ENCODE results near the gene TIMP2. TPM values are rescaled to one million over a fixed set of nuclear protein-coding genes. Genes with fewer than 3 reads are reported as not detected.

The TIMP2 gene
- total and polyA plus RNA-seq, 2 of the 13 experiments (the other 11 are each of a cell fraction or from before 2014, with no cell fraction given): 3.8 to 8.5 TPM

DNA sequence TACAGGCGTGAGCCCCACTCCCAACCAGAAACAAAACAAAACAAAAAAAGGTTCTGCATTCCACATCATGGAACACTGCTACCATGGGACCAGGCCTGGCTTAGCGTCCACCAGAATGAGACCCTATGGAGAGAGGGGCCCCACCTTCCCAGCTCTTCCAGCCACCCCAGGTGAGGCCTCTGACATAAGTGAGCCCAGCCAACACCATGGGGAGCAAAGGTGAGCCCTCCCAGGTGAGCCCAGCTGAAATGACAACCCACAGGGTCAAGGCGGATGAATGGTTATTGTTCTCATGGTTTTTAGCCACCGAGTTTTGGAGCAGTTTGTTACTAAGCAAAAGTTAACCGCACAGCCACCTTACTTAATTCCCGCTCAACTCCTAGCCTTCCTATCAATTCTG is 38.2 kb upstream of the TIMP2 start (continued):
- TF ChIP-seq TAF1 (CRISPR knock-in tag; IDR thresholded peaks at IDR 0.05) (no peak), HNF4G (IDR thresholded peaks at IDR 0.05; ENCODE audit: borderline replicate concordance, low read depth, low read length) (peak; percentile 40; the same call in 1 of the 2 replicates), HNF4G (CRISPR knock-in tag; IDR thresholded peaks at IDR 0.05; ENCODE audit: borderline replicate concordance, low read depth) (no peak), DR1 (CRISPR knock-in tag; IDR thresholded peaks at IDR 0.05) (no peak), ZNF550 (CRISPR knock-in tag; IDR thresholded peaks at IDR 0.05; ENCODE audit: borderline replicate concordance) (no peak), YY1 (IDR thresholded peaks at IDR 0.05; ENCODE audit: insufficient read depth, insufficient replicate concordance, low read depth, low read length) (no peak), ZNF839 (CRISPR knock-in tag; IDR thresholded peaks at IDR 0.05; ENCODE audit: borderline replicate concordance) (no peak), RXRB (CRISPR knock-in tag; IDR thresholded peaks at IDR 0.05; ENCODE audit: borderline replicate concordance) (no peak), ZUFSP (CRISPR knock-in tag; IDR thresholded peaks at IDR 0.05; ENCODE audit: borderline replicate concordance) (no peak), FOXJ3 (CRISPR knock-in tag; IDR thresholded peaks at IDR 0.05; ENCODE audit: borderline replicate concordance) (no peak), ZNF253 (CRISPR knock-in tag; IDR thresholded peaks at IDR 0.05; ENCODE audit: borderline replicate concordance) (peak; percentile 52; the same call in 1 of the 2 replicates), PRPF4 (IDR thresholded peaks at IDR 0.05; ENCODE audit: low read depth, low read length, poor library complexity, severe bottlenecking) (no peak), SRSF4 (IDR thresholded peaks at IDR 0.05; ENCODE audit: low read depth, low read length, poor library complexity, severe bottlenecking) (no peak), ZNF574 (CRISPR knock-in tag; IDR thresholded peaks at IDR 0.05) (no peak), FOXK1 (CRISPR knock-in tag; IDR thresholded peaks at IDR 0.05; ENCODE audit: borderline replicate concordance, low read depth) (no peak), MLLT10 (CRISPR knock-in tag; IDR thresholded peaks at IDR 0.05) (no peak), FIP1L1 (IDR thresholded peaks at IDR 0.05; ENCODE audit: borderline replicate concordance, insufficient read depth, low read depth, low read length) (no peak), SP4 (CRISPR knock-in tag; IDR thresholded peaks at IDR 0.05) (peak; percentile 37; the same call in 1 of the 2 replicates), ZNF264 (CRISPR knock-in tag; IDR thresholded peaks at IDR 0.05) (no peak), ATF1 (CRISPR knock-in tag; IDR thresholded peaks at IDR 0.05) (no peak), TARDBP (CRISPR knock-in tag; IDR thresholded peaks at IDR 0.05) (no peak), CBX2 (IDR thresholded peaks at IDR 0.05; ENCODE audit: low read depth, low read length) (no peak), CBX2 (CRISPR knock-in tag; IDR thresholded peaks at IDR 0.05; ENCODE audit: low read depth) (no peak), GFI1 (CRISPR knock-in tag; IDR thresholded peaks at IDR 0.05; ENCODE audit: borderline replicate concordance) (no peak), ZBTB38 (CRISPR knock-in tag; IDR thresholded peaks at IDR 0.05) (peak; percentile 54; the same call in 1 of the 2 replicates), NONO (IDR thresholded peaks at IDR 0.05) (no peak), NONO (CRISPR knock-in tag; conservative IDR thresholded peaks at IDR 0.05) (no peak)
- TF ChIP-seq, protein P1, sequence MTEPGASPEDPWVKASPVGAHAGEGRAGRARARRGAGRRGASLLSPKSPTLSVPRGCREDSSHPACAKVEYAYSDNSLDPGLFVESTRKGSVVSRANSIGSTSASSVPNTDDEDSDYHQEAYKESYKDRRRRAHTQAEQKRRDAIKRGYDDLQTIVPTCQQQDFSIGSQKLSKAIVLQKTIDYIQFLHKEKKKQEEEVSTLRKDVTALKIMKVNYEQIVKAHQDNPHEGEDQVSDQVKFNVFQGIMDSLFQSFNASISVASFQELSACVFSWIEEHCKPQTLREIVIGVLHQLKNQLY (CRISPR knock-in tag; IDR thresholded peaks at IDR 0.05): no peak
